Central memory CD8-positive, alpha-beta T cell (primary cell): ENCODE results near the gene USP6NL.
"Not testable (repeated sequence)": the region's sequence is repeated elsewhere in the genome, so short reads cannot be mapped to it uniquely, and the experiment has no call there.

Experiments used
- ATAC-seq: fragments of 150-1000 bp; cut with Tn5 transposase; replicated peaks from 2 replicates; pipeline ENCODE4 v1.10.0; 2022; ENCODE audit warnings: mild to moderate bottlenecking, moderate FRiP score, moderate number of reproducible peaks; ENCODE audit not compliant: poor library complexity, severe bottlenecking; ENCODE audit errors: extremely low read depth
- DNase-seq, 2 donors: peaks; one replicate each; pipeline ENCODE4 v3.0.0; 2021; ENCODE audit warnings: low spot score in 2 of 2
- H3K27ac Mint-ChIP-seq: one replicate; pipeline ENCODE4 v1.8.0; 2022; ENCODE audit warnings: low read depth, mild to moderate bottlenecking, moderate library complexity, mixed read lengths
- H3K27me3 Mint-ChIP-seq: one replicate; pipeline ENCODE4 v1.8.0; 2022; ENCODE audit warnings: mixed read lengths
- H3K36me3 Mint-ChIP-seq: one replicate; pipeline ENCODE4 v1.8.0; 2022; ENCODE audit warnings: mild to moderate bottlenecking, moderate library complexity, mixed read lengths; ENCODE audit not compliant: insufficient read depth
- H3K4me1 Mint-ChIP-seq: one replicate; pipeline ENCODE4 v1.8.0; 2022; ENCODE audit warnings: mixed read lengths
- H3K4me3 Mint-ChIP-seq: one replicate; pipeline ENCODE4 v1.8.0; 2022; ENCODE audit warnings: mild to moderate bottlenecking, moderate library complexity, mixed read lengths
- H3K9me3 Mint-ChIP-seq: one replicate; pipeline ENCODE4 v1.8.0; 2022; ENCODE audit warnings: mixed read lengths

USP6NL gene

GRCh38 chr10:11512596-11512995 is 98.9 kb downstream of the USP6NL start:
- Mint-ChIP-seq H3K36me3 (peaks cover 2% of the 10 kb centered on the region), H3K9me3 (no peaks in the 10 kb centered on the region), H3K27me3 (peaks cover 6% of the 10 kb centered on the region), H3K4me1 (no peaks in the 10 kb centered on the region), H3K4me3 (no peak overlapping the region), H3K27ac (no peak overlapping the region)
- ATAC-seq (no peak), DNase-seq (no peak)

DNA sequence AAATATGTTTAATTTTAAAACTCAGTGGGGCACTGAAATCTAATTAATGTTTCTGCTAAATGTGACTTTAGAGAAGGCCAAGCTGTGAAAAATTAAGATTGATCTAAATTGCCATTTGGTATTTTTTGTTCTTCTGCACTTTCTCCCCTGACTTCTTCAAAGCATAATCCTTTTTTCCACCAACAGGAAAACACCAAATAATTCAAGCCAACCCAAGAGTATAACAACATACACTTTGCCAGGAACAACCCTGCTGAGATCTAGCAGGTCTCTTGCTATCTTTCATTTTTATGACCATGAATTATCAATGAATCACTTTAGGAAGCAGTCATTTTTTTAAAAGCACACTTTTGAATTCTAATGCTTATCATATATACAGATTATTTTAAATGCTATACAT is 100.1 kb downstream of the USP6NL start:
- no peaks in the 10 kb centered on the region for H3K4me1 Mint-ChIP-seq

DNA sequence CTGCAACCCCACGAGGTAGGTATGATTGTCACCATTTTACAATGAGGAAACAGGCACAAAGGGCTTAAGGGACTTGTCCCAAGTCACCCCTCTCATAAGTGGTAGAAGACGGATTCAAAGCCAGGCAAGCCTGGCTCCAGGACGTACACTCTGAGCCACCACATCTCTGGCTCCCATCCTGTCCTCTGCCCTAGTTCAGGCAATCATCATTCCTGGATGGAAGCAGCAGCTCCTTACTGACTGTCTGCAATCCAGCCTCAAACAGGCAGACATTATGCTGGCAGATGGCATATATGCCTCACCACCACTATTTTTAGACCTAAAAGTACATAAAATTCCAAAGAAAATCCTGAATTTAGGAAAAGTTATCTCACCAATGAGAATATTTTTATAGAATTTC is 100.7 kb downstream of the USP6NL start:
- no peak overlapping the region for H3K4me3 Mint-ChIP-seq
- H3K36me3 Mint-ChIP-seq: peaks cover 2% of the 10 kb centered on the region
- H3K27me3 Mint-ChIP-seq: peaks cover 6% of the 10 kb centered on the region
- no peak for ATAC-seq
- DNase-seq: no peak
- H3K9me3 Mint-ChIP-seq: no peaks in the 10 kb centered on the region
- no peak overlapping the region for H3K27ac Mint-ChIP-seq
- H3K4me1 Mint-ChIP-seq: no peaks in the 10 kb centered on the region

More for the DNA sequence above, 100.1 kb downstream of the USP6NL start:
- no peaks in the 10 kb centered on the region for H3K9me3 Mint-ChIP-seq
- DNase-seq (no peak), ATAC-seq (no peak)
- H3K27me3 Mint-ChIP-seq: peaks cover 6% of the 10 kb centered on the region
- H3K36me3 Mint-ChIP-seq: peaks cover 2% of the 10 kb centered on the region
- H3K4me3 Mint-ChIP-seq: no peak overlapping the region
- no peak overlapping the region for H3K27ac Mint-ChIP-seq

- Mint-ChIP-seq H3K27me3 (peaks cover 6% of the 10 kb centered on the region), H3K4me1 (no peaks in the 10 kb centered on the region), H3K9me3 (no peaks in the 10 kb centered on the region), H3K4me3 (no peak overlapping the region), H3K27ac (no peak overlapping the region), H3K36me3 (peaks cover 2% of the 10 kb centered on the region)
- DNase-seq (no peak), ATAC-seq (no peak)
Observed at GRCh38 chr10:11510281-11510680, 101.2 kb downstream of the USP6NL start.

GRCh38 chr10:11509036-11509435 is 102.4 kb downstream of the USP6NL start:
- ATAC-seq (no peak), DNase-seq (no peak)
- Mint-ChIP-seq H3K36me3 (peaks cover 2% of the 10 kb centered on the region), H3K4me3 (no peak overlapping the region), H3K27me3 (peaks cover 11% of the 10 kb centered on the region), H3K9me3 (no peaks in the 10 kb centered on the region), H3K4me1 (no peaks in the 10 kb centered on the region), H3K27ac (no peak overlapping the region)

DNA sequence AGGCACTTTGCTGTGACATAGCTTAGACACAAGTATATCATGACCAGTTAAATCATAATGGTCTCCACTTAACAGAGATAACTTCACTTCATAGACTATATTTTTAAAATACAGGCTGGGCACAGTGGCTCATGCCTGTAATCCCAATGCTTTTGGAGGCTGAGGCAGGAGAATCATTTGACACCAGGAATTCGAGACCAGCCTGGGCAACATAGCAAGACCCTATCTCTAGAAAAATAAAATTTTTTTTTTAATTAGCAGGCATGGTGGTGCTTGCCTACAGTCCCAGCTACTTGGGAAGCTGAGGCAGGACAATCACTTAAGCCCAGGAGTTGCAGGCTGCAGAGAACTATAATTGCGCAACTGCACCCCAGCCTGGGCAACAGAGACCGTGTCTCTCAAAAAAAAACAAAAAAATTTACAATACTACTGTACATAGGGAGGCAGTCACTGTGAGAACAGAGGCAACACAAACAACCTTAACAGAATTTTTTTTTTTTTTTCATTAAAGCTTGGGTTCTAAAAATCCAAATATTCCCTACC is 105.1 kb downstream of the USP6NL start:
- H3K4me1 Mint-ChIP-seq: no peaks in the 10 kb centered on the region
- peaks cover 4% of the 10 kb centered on the region for H3K36me3 Mint-ChIP-seq
- no peak for ATAC-seq
- no peak overlapping the region for H3K27ac Mint-ChIP-seq
- no peak for DNase-seq
- no peak overlapping the region for H3K4me3 Mint-ChIP-seq
- H3K27me3 Mint-ChIP-seq: peaks cover 11% of the 10 kb centered on the region
- no peaks in the 10 kb centered on the region for H3K9me3 Mint-ChIP-seq

DNA sequence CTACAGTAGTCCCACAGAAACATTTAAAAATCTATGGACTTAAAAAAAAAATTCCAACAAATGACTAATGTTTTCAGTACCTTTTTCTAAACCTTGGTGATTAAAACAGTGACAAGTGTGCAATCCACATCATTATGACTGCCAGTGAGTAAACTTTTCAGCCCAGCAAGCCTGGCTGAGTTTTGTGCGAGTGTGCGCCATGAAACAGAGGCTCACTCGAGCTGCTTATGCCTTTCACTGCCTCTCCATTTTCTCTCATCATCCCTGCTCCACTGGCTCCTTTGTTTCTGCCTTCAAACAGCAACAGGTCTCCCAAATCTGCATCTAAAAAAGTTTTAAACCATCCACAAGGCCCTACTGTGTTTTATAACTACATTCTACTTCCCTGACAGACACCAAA is 105.8 kb downstream of the USP6NL start:
- no peak for DNase-seq
- Mint-ChIP-seq H3K27ac (no peak overlapping the region), H3K4me1 (no peaks in the 10 kb centered on the region), H3K4me3 (no peak overlapping the region), H3K36me3 (peaks cover 4% of the 10 kb centered on the region), H3K27me3 (peaks cover 11% of the 10 kb centered on the region), H3K9me3 (no peaks in the 10 kb centered on the region)
- ATAC-seq: no peak

GRCh38 chr10:11504566-11505285 is 106.7 kb downstream of the USP6NL start:
- no peaks in the 10 kb centered on the region for H3K4me1 Mint-ChIP-seq
- H3K27ac Mint-ChIP-seq: no peak overlapping the region

DNA sequence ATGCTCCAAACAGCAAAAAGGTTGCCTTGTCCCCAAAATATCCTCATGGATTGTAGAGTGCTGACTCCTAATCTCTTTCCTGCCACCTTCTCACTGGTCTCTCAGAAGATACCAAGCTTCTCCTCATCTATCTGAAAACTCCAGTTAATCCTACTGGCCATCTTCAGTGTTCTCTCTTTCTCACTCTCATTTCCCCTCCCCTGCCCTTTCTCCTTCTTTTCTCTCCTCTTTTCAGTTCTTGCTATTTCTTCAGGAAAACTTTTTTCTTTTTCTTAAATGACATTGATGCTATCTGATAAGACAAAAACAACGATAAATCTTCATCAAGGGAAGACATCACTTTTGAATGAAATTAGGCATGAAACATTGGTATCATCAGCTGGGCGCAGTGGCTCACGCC is 109.8 kb downstream of the USP6NL start:
- Mint-ChIP-seq H3K36me3 (peaks cover 2% of the 10 kb centered on the region), H3K27ac (no peak overlapping the region), H3K9me3 (no peaks in the 10 kb centered on the region), H3K4me1 (no peaks in the 10 kb centered on the region), H3K4me3 (no peak overlapping the region), H3K27me3 (peaks cover 11% of the 10 kb centered on the region)
- DNase-seq (no peak), ATAC-seq (no peak)

More at GRCh38 chr10:11504566-11505285, 106.7 kb downstream of the USP6NL start:
- H3K36me3 Mint-ChIP-seq: peaks cover 4% of the 10 kb centered on the region
- no peak for ATAC-seq
- H3K9me3 Mint-ChIP-seq: no peaks in the 10 kb centered on the region
- H3K4me3 Mint-ChIP-seq: no peak overlapping the region
- H3K27me3 Mint-ChIP-seq: peaks cover 11% of the 10 kb centered on the region
- no peak for DNase-seq

- DNase-seq (no peak), ATAC-seq (no peak)
- Mint-ChIP-seq H3K4me3 (no peak overlapping the region), H3K4me1 (no peaks in the 10 kb centered on the region), H3K27me3 (peaks cover 5% of the 10 kb centered on the region), H3K9me3 (no peaks in the 10 kb centered on the region), H3K27ac (no peak overlapping the region), H3K36me3 (peaks cover 2% of the 10 kb centered on the region)
Observed at GRCh38 chr10:11499425-11500071, 111.9 kb downstream of the USP6NL start.

DNA sequence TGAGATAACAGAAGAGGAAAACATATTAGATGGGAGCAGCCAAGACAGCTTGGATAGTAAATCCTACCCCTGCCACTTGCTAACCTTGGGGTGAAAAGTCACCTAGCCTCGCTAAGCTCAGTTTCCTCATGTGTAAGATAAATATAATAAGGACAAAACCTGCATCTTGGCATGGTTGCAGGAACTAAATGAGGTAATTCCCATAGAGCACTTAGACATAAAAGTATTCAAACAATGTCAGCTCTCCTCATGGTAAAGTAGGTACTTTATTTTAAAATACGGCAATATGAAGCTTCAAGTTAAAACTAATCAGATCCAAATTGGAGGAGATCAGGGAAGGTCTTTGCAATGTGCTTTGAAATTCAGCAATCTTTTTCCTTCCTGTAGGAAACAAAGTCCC is 113.1 kb downstream of the USP6NL start:
- ATAC-seq: no peak

GRCh38 chr10:11494923-11495322 is 116.5 kb downstream of the USP6NL start:
- H3K4me1 Mint-ChIP-seq, H3K27me3 Mint-ChIP-seq, H3K9me3 Mint-ChIP-seq, H3K36me3 Mint-ChIP-seq, ATAC-seq, H3K27ac Mint-ChIP-seq, H3K4me3 Mint-ChIP-seq, DNase-seq: not testable (repeated sequence)

More for the DNA sequence above, 113.1 kb downstream of the USP6NL start:
- peaks cover 5% of the 10 kb centered on the region for H3K36me3 Mint-ChIP-seq
- no peaks in the 10 kb centered on the region for H3K9me3 Mint-ChIP-seq
- no peak for DNase-seq
- no peaks in the 10 kb centered on the region for H3K4me1 Mint-ChIP-seq
- no peak overlapping the region for H3K27ac Mint-ChIP-seq
- H3K27me3 Mint-ChIP-seq: no peaks in the 10 kb centered on the region
- H3K4me3 Mint-ChIP-seq: no peak overlapping the region

GRCh38 chr10:11493646-11494045 is 117.8 kb downstream of the USP6NL start:
- peaks cover 2% of the 10 kb centered on the region for H3K36me3 Mint-ChIP-seq
- no peaks in the 10 kb centered on the region for H3K9me3 Mint-ChIP-seq
- no peaks in the 10 kb centered on the region for H3K27me3 Mint-ChIP-seq
- no peaks in the 10 kb centered on the region for H3K4me1 Mint-ChIP-seq
- DNase-seq: no peak
- no peak overlapping the region for H3K4me3 Mint-ChIP-seq
- no peak for ATAC-seq
- H3K27ac Mint-ChIP-seq: no peak overlapping the region
